HEK293T (cell line): Measurements from ENCODE around the gene RAPH1.

Source experiments
- BHLHE40 ChIP-seq: fragments of 450-650 bp; IDR thresholded peaks from 2 replicates; pipeline ENCODE4 v1.6.1; 2016; ENCODE audit warnings: mild to moderate bottlenecking, moderate library complexity, borderline replicate concordance
- FOXA1 ChIP-seq: fragments of 450-650 bp; IDR thresholded peaks from 2 replicates; pipeline ENCODE4 v1.6.1; 2016; ENCODE audit warnings: mild to moderate bottlenecking
- FOXK2 ChIP-seq: fragments of 450-650 bp; IDR thresholded peaks from 2 replicates; pipeline ENCODE4 v1.6.1; 2016; ENCODE audit warnings: mild to moderate bottlenecking
- FOXM1 ChIP-seq: fragments of 450-650 bp; IDR thresholded peaks from 2 replicates; pipeline ENCODE4 v1.6.1; 2017; ENCODE audit warnings: mild to moderate bottlenecking, borderline replicate concordance
- NFRKB ChIP-seq: fragments of 450-650 bp; IDR thresholded peaks from 2 replicates; pipeline ENCODE4 v1.6.1; 2016; ENCODE audit warnings: mild to moderate bottlenecking, moderate library complexity

DNA sequence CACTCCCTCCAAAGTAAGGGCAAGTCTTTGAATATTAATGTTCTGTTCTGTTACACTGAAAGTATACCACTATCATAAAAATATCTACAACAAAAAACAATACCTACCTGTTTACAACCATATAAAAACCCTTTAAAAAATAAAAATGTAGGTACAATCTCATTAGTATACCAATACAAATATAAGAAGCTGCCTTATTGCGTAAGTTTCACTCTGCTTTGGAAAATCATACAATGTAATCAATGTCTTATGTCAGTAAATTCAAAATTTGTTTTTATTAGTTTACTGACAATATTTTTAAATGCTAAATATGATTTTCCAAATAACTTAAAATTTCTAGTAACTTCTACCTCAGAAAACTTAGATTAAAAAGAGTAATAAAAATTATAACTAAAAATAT lies 72.8 kb downstream of the RAPH1 start:
- no peak for TF ChIP-seq BHLHE40
- TF ChIP-seq FOXA1 = no peak
- TF ChIP-seq NFRKB = no peak
- TF ChIP-seq FOXK2 = no peak
- TF ChIP-seq FOXM1 = no peak
